Thoracic aorta (tissue), 2 donors: ENCODE results near the gene PRKCD. TPM values are rescaled to one million over a fixed set of nuclear protein-coding genes. Genes with fewer than 3 reads are reported as not detected.

Experiments used
- ATAC-seq: fragments of 150-250 bp; one replicate; pipeline ENCODE4 v1.8.0; 2017; ENCODE audit warnings: low read depth; ENCODE audit not compliant: insufficient number of reproducible peaks, low FRiP score
- DNase-seq: peaks from one replicate; pipeline ENCODE4 v3.0.0-alpha.2; 2020; ENCODE audit warnings: low spot score
- H3K27ac ChIP-seq, 2 donors: fragments of 200-600 bp; sonication (generic); 1 replicate in 1 of 2; 2 replicates in 1 of 2; pipeline ENCODE4 v1.5.1; 2016; ENCODE audit warnings: mild to moderate bottlenecking in 2 of 2, moderate library complexity in 2 of 2
- H3K27me3 ChIP-seq: fragments of 200-600 bp; sonication (generic); replicated peaks from 2 replicates; pipeline ENCODE4 v1.6.0; 2016; ENCODE audit warnings: mild to moderate bottlenecking; ENCODE audit not compliant: insufficient read depth
- H3K36me3 ChIP-seq: fragments of 200-600 bp; sonication (generic); one replicate; pipeline ENCODE4 v1.5.1; 2016
- H3K4me1 ChIP-seq, 2 donors: fragments of 200-600 bp; sonication (generic); 1 replicate in 1 of 2; 2 replicates in 1 of 2; pipeline versions ENCODE4 v1.5.1 to v1.6.0; 2016; ENCODE audit warnings: low read depth in 2 of 2, mild to moderate bottlenecking in 1 of 2; ENCODE audit not compliant: control insufficient read depth in 1 of 2
- H3K4me3 ChIP-seq: fragments of 200-600 bp; sonication (generic); 2 replicates; pipeline ENCODE4 v1.5.1; 2016; ENCODE audit warnings: mild to moderate bottlenecking
- H3K9me3 ChIP-seq: fragments of 200-600 bp; sonication (generic); 2 replicates; pipeline ENCODE4 v1.5.1; 2016
- CTCF ChIP-seq: fragments of 200-600 bp; sonication (generic); IDR thresholded peaks from one replicate; pipeline ENCODE4 v1.5.1; 2019; ENCODE audit warnings: antibody characterized with exemption
- total RNA-seq, 2 donors: library from RNA; depleted of rRNA; stranded (reverse); fragments of >200 nt; gene quantifications; one replicate each; pipeline versions ENCODE4 v1.1.0 to v1.2.3, GENCODE V29; 2016

PRKCD gene
- total RNA-seq, 2 donors from 2014 or later, result 17.5 to 20.2 TPM

- no peaks in the 10 kb centered on the region for H3K36me3 ChIP-seq
- H3K9me3 ChIP-seq, result no peaks in the 10 kb centered on the region
- peaks cover 9 to 20% of the 10 kb centered on the region in 2 donors for H3K4me1 ChIP-seq
- ATAC-seq (peak; percentile 85), DNase-seq (no peak)
- H3K27ac ChIP-seq, result no peak overlapping the region
- no peak overlapping the region for H3K4me3 ChIP-seq
- H3K27me3 ChIP-seq, result no peaks in the 10 kb centered on the region
- TF ChIP-seq CTCF, result no peak
Observed at GRCh38 chr3:53140847-53141845, 19.9 kb upstream of the PRKCD start.

GRCh38 chr3:53142986-53143385 is 18.0 kb upstream of the PRKCD start:
- no peak for TF ChIP-seq CTCF
- H3K4me3 ChIP-seq, result no peak overlapping the region
- DNase-seq, result no peak
- H3K9me3 ChIP-seq, result no peaks in the 10 kb centered on the region
- H3K27ac ChIP-seq, result no peak overlapping the region
- H3K36me3 ChIP-seq, result no peaks in the 10 kb centered on the region
- H3K27me3 ChIP-seq, result no peaks in the 10 kb centered on the region
- peaks cover 9 to 20% of the 10 kb centered on the region in 2 donors for H3K4me1 ChIP-seq
- no peak for ATAC-seq

- H3K4me3 ChIP-seq, result no peak overlapping the region
- no peaks in the 10 kb centered on the region for H3K27me3 ChIP-seq
- no peaks in the 10 kb centered on the region for H3K36me3 ChIP-seq
- ATAC-seq, result no peak
- no peak overlapping the region for H3K27ac ChIP-seq
- peaks cover 9 to 20% of the 10 kb centered on the region in 2 donors for H3K4me1 ChIP-seq
- no peak for DNase-seq
- no peak for TF ChIP-seq CTCF
- no peaks in the 10 kb centered on the region for H3K9me3 ChIP-seq
Observed at GRCh38 chr3:53144446-53144845, 16.6 kb upstream of the PRKCD start.

- ATAC-seq (no peak), DNase-seq (no peak)
- Histone ChIP-seq H3K4me1 (peaks cover 9 to 16% of the 10 kb centered on the region in 2 donors), H3K27me3 (no peaks in the 10 kb centered on the region), H3K36me3 (no peaks in the 10 kb centered on the region), H3K4me3 (no peak overlapping the region), H3K9me3 (no peaks in the 10 kb centered on the region), H3K27ac (no peak overlapping the region)
- no peak for TF ChIP-seq CTCF
Observed at GRCh38 chr3:53144862-53145712, 15.9 kb upstream of the PRKCD start.

- Histone ChIP-seq H3K4me3 (no peak overlapping the region), H3K27ac (no peak overlapping the region), H3K9me3 (no peaks in the 10 kb centered on the region), H3K27me3 (no peaks in the 10 kb centered on the region), H3K36me3 (no peaks in the 10 kb centered on the region), H3K4me1 (peaks cover 6 to 14% of the 10 kb centered on the region in 2 donors)
- DNase-seq, result no peak
- ATAC-seq, result no peak
- no peak for TF ChIP-seq CTCF
Observed at GRCh38 chr3:53145713-53146080, 15.3 kb upstream of the PRKCD start.
